ENCODE data around the gene CD22.

DNA sequence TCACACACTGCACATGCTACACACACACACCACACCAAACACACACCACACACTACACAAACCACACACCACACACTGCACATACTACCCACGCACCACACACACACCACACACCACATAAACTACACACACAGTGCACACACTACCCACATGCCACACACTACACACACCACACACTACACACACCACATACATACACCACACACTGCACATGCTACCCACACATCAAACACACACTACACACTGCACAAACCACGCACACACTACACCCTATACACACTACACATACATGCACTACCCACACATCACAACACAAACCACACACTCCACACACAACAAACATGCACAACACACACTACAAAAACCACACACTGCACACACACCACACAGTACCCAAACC, 31.1 kb upstream of the CD22 start:
- TF ChIP-seq MYC (IDR thresholded peaks at IDR 0.05; ENCODE audit: low read depth, low read length) (no peak), POLR2A (IDR thresholded peaks at IDR 0.05; ENCODE audit: low read depth, low read length) (no peak), FOS (IDR thresholded peaks at IDR 0.05; ENCODE audit: borderline replicate concordance, insufficient read depth, low read length) (no peak), EZH2 (IDR thresholded peaks at IDR 0.05; ENCODE audit: borderline replicate concordance, low read depth, low read length, severe bottlenecking) (no peak)
- TF ChIP-seq, protein P1, sequence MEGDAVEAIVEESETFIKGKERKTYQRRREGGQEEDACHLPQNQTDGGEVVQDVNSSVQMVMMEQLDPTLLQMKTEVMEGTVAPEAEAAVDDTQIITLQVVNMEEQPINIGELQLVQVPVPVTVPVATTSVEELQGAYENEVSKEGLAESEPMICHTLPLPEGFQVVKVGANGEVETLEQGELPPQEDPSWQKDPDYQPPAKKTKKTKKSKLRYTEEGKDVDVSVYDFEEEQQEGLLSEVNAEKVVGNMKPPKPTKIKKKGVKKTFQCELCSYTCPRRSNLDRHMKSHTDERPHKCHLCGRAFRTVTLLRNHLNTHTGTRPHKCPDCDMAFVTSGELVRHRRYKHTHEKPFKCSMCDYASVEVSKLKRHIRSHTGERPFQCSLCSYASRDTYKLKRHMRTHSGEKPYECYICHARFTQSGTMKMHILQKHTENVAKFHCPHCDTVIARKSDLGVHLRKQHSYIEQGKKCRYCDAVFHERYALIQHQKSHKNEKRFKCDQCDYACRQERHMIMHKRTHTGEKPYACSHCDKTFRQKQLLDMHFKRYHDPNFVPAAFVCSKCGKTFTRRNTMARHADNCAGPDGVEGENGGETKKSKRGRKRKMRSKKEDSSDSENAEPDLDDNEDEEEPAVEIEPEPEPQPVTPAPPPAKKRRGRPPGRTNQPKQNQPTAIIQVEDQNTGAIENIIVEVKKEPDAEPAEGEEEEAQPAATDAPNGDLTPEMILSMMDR (IDR thresholded peaks at IDR 0.05; ENCODE audit: extremely low read depth in 1 of 2, insufficient read depth in 1 of 2, low read depth in 1 of 2, low read length in 2 of 2), result no peak
- TF ChIP-seq, protein P2, sequence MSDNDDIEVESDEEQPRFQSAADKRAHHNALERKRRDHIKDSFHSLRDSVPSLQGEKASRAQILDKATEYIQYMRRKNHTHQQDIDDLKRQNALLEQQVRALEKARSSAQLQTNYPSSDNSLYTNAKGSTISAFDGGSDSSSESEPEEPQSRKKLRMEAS (IDR thresholded peaks at IDR 0.05; ENCODE audit: insufficient read depth, insufficient read length), result no peak
